K562 (cell line): ENCODE measurements around the gene HES4. TPM values are rescaled to one million over a fixed set of nuclear protein-coding genes. Genes with fewer than 3 reads are reported as not detected.

Experiments used
- ATAC-seq: fragments of 200-7000 bp; cut with Tn5 transposase; 3 replicates; pipeline ENCODE4 v1.9.1; 2020; ENCODE audit warnings: moderate library complexity
- BruUV-seq: library from RNA; stranded (reverse); fragments of 400-500 nt; replicated peaks from 2 replicates; lab custom pipeline; 2021; lab: Mats Ljungman, UMichigan
- CTCF ChIA-PET: fragments of 300-600 bp; formaldehyde crosslinking; extraction: SDS; loops from one replicate; lab custom pipeline; 2021; ENCODE audit warnings: low intra/inter-chr PET ratio; lab: Yijun Ruan, JAX
- POLR2A ChIA-PET: fragments of 300-600, 350-650 bp; sonication (Branson Sonifier 250); formaldehyde crosslinking; extraction: SDS; loops from one replicate; lab custom pipeline; 2021; ENCODE audit warnings: antibody characterized with exemption, inconsistent platforms; lab: Yijun Ruan, JAX
- DNase-seq, 4 experiments: peaks; one replicate each; pipeline versions ENCODE4 v3.0.0 to v3.0.0-alpha.2; 2011 to 2018; ENCODE audit warnings: low spot score in 3 of 4, mixed read lengths in 3 of 4; ENCODE audit errors: extremely low read depth in 1 of 4
- FAIRE-seq: peaks from 2 replicates; lab custom pipeline; 2011; peaks lifted over from hg19 to GRCh38; lab: Jason Lieb, UNC
- H2AFZ ChIP-seq: 2 replicates; pipeline ENCODE4 v1.6.0; 2011; ENCODE audit warnings: low read depth, low read length, control low read depth, inconsistent platforms
- H3K27ac ChIP-seq: fragments of 200-600 bp; 3 replicates; pipeline ENCODE4 v1.8.0; 2011; ENCODE audit warnings: low read depth, mild to moderate bottlenecking, control low read depth, inconsistent platforms, low read length, moderate library complexity, mixed read lengths; ENCODE audit errors: extremely low read depth
- H3K27me3 ChIP-seq, 2 experiments: fragments of 300-600 bp in 1 of 2; 2 replicates in 1 of 2; 3 replicates in 1 of 2; pipeline versions ENCODE4 v1.6.0 to v1.8.0; 2011; ENCODE audit warnings: inconsistent platforms in 2 of 2, low read length in 2 of 2, mild to moderate bottlenecking in 1 of 2, mixed read lengths in 1 of 2, moderate library complexity in 1 of 2; ENCODE audit not compliant: control insufficient read depth in 2 of 2, insufficient read depth in 2 of 2
- H3K36me3 ChIP-seq: fragments of 300-600 bp; 3 replicates; pipeline ENCODE4 v1.8.0; 2011; ENCODE audit warnings: mild to moderate bottlenecking, low read length, inconsistent platforms; ENCODE audit not compliant: control insufficient read depth, insufficient read depth
- H3K4me1 ChIP-seq, 2 experiments: fragments of 200-600 bp in 1 of 2; replicated peaks in 1 of 2; 2 replicates in 1 of 2; 3 replicates in 1 of 2; pipeline versions ENCODE4 v1.5.1 to v1.8.0; 2011; ENCODE audit warnings: inconsistent platforms in 2 of 2, low read length in 2 of 2, mild to moderate bottlenecking in 1 of 2, mixed read lengths in 1 of 2, moderate library complexity in 1 of 2; ENCODE audit not compliant: control insufficient read depth in 2 of 2, insufficient read depth in 2 of 2
- H3K4me2 ChIP-seq: 2 replicates; pipeline ENCODE4 v1.6.1; 2011; ENCODE audit warnings: low read length, control low read depth, inconsistent platforms, mixed read lengths; ENCODE audit not compliant: insufficient read depth
- H3K4me3 ChIP-seq: fragments of 200-600 bp; sonication (generic), shearing (Covaris generic); 2 replicates; pipeline ENCODE4 v1.5.1; 2016; ENCODE audit warnings: control low read depth, inconsistent platforms
- H3K79me2 ChIP-seq: fragments of 200-600 bp; 3 replicates; pipeline ENCODE4 v1.8.0; 2011; ENCODE audit warnings: low read length, inconsistent platforms; ENCODE audit not compliant: control insufficient read depth, insufficient read depth
- H3K9ac ChIP-seq, 2 experiments: 2 replicates each; pipeline versions ENCODE4 v1.6.0 to v1.6.1; 2011; ENCODE audit warnings: low read depth in 2 of 2, low read length in 2 of 2, control low read depth in 1 of 2, inconsistent platforms in 1 of 2, mild to moderate bottlenecking in 1 of 2, mixed read lengths in 1 of 2; ENCODE audit not compliant: insufficient read depth in 1 of 2
- H3K9me1 ChIP-seq: one replicate; pipeline ENCODE4 v1.6.0; 2011; ENCODE audit warnings: inconsistent platforms, mild to moderate bottlenecking, low read length, moderate library complexity; ENCODE audit not compliant: control insufficient read depth, insufficient read depth
- H3K9me3 ChIP-seq: replicated peaks from 2 replicates; pipeline ENCODE4 v1.5.1; 2011; ENCODE audit warnings: low read depth, low read length, inconsistent platforms; ENCODE audit not compliant: control insufficient read depth, insufficient read depth
- H4K20me1 ChIP-seq: replicated peaks from 2 replicates; pipeline ENCODE4 v1.6.1; 2011; ENCODE audit warnings: low read length, inconsistent platforms, mixed read lengths; ENCODE audit not compliant: control insufficient read depth, insufficient read depth
- RBFOX2 ChIP-seq: fragments of 200-400 bp; formaldehyde crosslinking; IDR thresholded peaks from 2 replicates; pipeline ENCODE4 v1.6.1; 2017; ENCODE audit warnings: low read depth, mild to moderate bottlenecking, low read length, moderate library complexity
- SLC30A9 ChIP-seq: fragments of 250-450 bp; sonication (Bioruptor Pico); IDR thresholded peaks from 2 replicates; pipeline ENCODE4 v1.8.0; 2022; ENCODE audit warnings: mild to moderate bottlenecking, moderate library complexity
- ZBTB7A ChIP-seq: IDR thresholded peaks from 2 replicates; pipeline ENCODE4 v1.6.1; 2011; ENCODE audit warnings: low read depth, mild to moderate bottlenecking, low read length, moderate library complexity, borderline replicate concordance; ENCODE audit not compliant: control insufficient read depth
- WGBS: fragments of 100-300 bp; shearing (Covaris generic); methylation state at CpG from one replicate; pipeline ENCODE4 v1.1.6; 2016; ENCODE audit warnings: low coverage, mixed read lengths; ENCODE audit not compliant: insufficient coverage; ENCODE audit errors: missing lambda C conversion rate; 5-methylcytosine and 5-hydroxymethylcytosine counted together
- in situ Hi-C: fragments of 300-500 bp; cut with MboI; formaldehyde crosslinking; loops from 4 replicates; pipeline ENCODE4 v1.15.0; 2018; ENCODE audit warnings: inconsistent platforms, mixed read lengths
- intact Hi-C: fragments of 100-400 bp; cut with micrococcal nuclease; formaldehyde crosslinking; loops from 2 replicates; pipeline ENCODE4 v1.14.2; 2022
- polyA plus RNA-seq, 8 experiments: library from polyadenylated mRNA; depleted of rRNA in 4 of 8; stranded (reverse) in 5 of 8; unstranded in 3 of 8; fragments of >200 nt; fragmentation: Nextera tagmentation in 2 of 8; fragmentation: Illumina TruSeq in 1 of 8; extraction: Ambion mirVana in 2 of 8; extraction: Trizol in 1 of 8; gene quantifications; 2 replicates each; pipeline versions ENCODE4 v1.2.1 to v1.2.3, GENCODE V29; 2011 to 2014; ENCODE audit warnings: inconsistent platforms in 1 of 8, missing spikeins in 1 of 8
- total RNA-seq, 7 experiments: library from RNA; depleted of rRNA in 6 of 7; stranded (reverse); fragments of >200 nt in 6 of 7; fragmentation: Illumina TruSeq in 2 of 7; extraction: Trizol in 2 of 7; gene quantifications; 2 replicates each; pipeline versions ENCODE4 v1.2.1 to v1.2.3, GENCODE V29; 2011 to 2021; ENCODE audit warnings: low replicate concordance in 1 of 7

The HES4 gene
- total and polyA plus RNA-seq, 9 of the 15 experiments (the other 6 are each of a cell fraction or from before 2014, with no cell fraction given) = 0.21 to 43.7 (median 5.3) TPM; not detected in 2

DNA sequence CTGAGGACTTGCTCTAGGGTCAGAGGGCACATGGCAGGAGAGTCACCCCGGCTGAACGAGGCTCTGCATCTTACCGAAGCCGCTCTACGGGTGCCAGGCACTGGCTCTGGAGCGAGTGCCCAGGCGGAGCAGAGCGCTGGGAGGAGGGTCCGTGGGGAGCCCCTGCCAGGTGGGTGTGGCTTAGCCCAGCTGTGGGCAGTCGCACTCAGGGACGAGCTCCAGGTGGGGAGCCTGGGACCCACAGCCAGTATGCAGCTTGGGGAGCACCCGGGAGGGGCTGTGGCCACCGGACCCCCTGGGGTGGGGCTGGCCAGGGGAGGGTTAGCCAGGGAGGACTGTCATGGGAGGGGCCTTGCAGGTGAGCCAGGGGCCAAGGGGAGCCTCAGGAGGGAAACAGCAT lies 23.8 kb upstream of the HES4 start:
- in situ Hi-C loops (no loop called here), intact Hi-C loops (loop anchor here (5.0 kb wide), 1 partner anchor 39 kb away; no protein-coding TSS in a partner anchor)
- 0 out of 2 replicates have a peak, but pooled peaks have one; percentile 9 for TF ChIP-seq ZBTB7A
- TF ChIP-seq RBFOX2 = peak; percentile 35; the same call in 1 of the 2 replicates
- no peak for TF ChIP-seq SLC30A9
- Histone ChIP-seq H4K20me1 (peaks cover 22% of the 10 kb centered on the region), H3K9ac (peak overlapping the region in 1 of 2 experiments; percentile 88; a peak in 2 of 4 replicates), H3K4me2 (0 out of 2 replicates have a peak overlapping the region, but pooled peaks have one; percentile 48), H3K36me3 (peaks cover 58% of the 10 kb centered on the region; the same call in 2 of the 3 replicates), H3K27ac (no peak overlapping the region; the same call in 2 of the 3 replicates), H2AFZ (no peak overlapping the region), H3K9me1 (peaks cover 12% of the 10 kb centered on the region), H3K79me2 (peaks cover 40% of the 10 kb centered on the region), H3K4me3 (no peak overlapping the region), H3K4me1 (peaks cover 29 to 86% of the 10 kb centered on the region in 2 experiments), H3K9me3 (no peaks in the 10 kb centered on the region), H3K27me3 (no peaks in the 10 kb centered on the region)
- 57% methylated on average over 10 of the region's 13 CpGs for WGBS
- ATAC-seq (no peak), FAIRE-seq (no peak), DNase-seq (peak in 1 of 4 experiments; percentile 36)
- ChIA-PET POLR2A (interaction anchor here (0.6 to 1.3 kb wide), 6 partner anchors 9 to 384 kb away, joined by 3 to 4 read pairs (median 3); partner anchors contain the start of genes PLEKHN1 and UBE2J2), CTCF (no interaction called here)
- BruUV-seq = no TSS peak
